Activated naive CD8-positive, alpha-beta T cell treated with anti-CD3 and anti-CD28 coated beads for 36 hours (primary cell): ENCODE results near the gene DNAH7. TPM values are rescaled to one million over a fixed set of nuclear protein-coding genes. Genes with fewer than 3 reads are reported as not detected.

ENCODE experiments used
- DNase-seq: peaks from one replicate; pipeline ENCODE4 v3.0.0; 2021
- H3K27ac Mint-ChIP-seq: one replicate; pipeline ENCODE4 v1.8.0; 2022; ENCODE audit warnings: mild to moderate bottlenecking, moderate library complexity, mixed read lengths
- H3K27me3 Mint-ChIP-seq: one replicate; pipeline ENCODE4 v1.8.0; 2022; ENCODE audit warnings: mild to moderate bottlenecking, mixed read lengths
- H3K36me3 Mint-ChIP-seq: one replicate; pipeline ENCODE4 v1.8.0; 2021; ENCODE audit warnings: mild to moderate bottlenecking, mixed read lengths
- H3K4me1 Mint-ChIP-seq: one replicate; pipeline ENCODE4 v1.8.0; 2021; ENCODE audit warnings: mixed read lengths
- H3K4me3 Mint-ChIP-seq: one replicate; pipeline ENCODE4 v1.8.0; 2022; ENCODE audit warnings: mild to moderate bottlenecking, moderate library complexity, mixed read lengths
- H3K9me3 Mint-ChIP-seq: one replicate; pipeline ENCODE4 v1.8.0; 2022; ENCODE audit warnings: mixed read lengths
- total RNA-seq, 2 experiments: library from RNA; stranded (reverse); gene quantifications; one replicate each; pipeline ENCODE4 v1.2.3, GENCODE V29; 2021

The DNAH7 gene
- total RNA-seq, 2 experiments from 2014 or later, result 0.18 TPM; not detected in 1

DNA sequence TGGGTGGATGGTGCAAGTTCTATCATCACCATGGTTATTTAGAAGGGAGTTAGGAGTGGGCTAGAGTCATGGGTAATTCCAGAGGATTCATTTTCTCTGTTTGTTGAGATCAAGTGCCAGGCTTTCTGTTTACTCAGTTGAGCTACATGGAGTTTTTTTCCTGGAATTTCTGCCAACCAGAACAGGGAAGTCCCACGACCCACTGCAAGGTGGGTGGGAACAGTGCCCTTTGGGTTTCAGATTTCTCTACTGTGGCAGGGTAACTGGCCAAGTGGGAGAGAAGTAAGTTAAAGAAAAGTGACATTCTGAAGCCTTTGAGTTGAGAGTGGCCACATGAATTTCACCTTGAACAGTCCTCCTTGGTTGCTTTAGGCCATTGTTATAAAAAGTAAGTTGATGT, 272.8 kb downstream of the DNAH7 start:
- H3K36me3 Mint-ChIP-seq, result no peaks in the 10 kb centered on the region
- no peaks in the 10 kb centered on the region for H3K27me3 Mint-ChIP-seq
- DNase-seq, result no peak
- no peaks in the 10 kb centered on the region for H3K4me1 Mint-ChIP-seq
- no peak overlapping the region for H3K4me3 Mint-ChIP-seq
- H3K9me3 Mint-ChIP-seq, result peaks cover 5% of the 10 kb centered on the region
- H3K27ac Mint-ChIP-seq, result no peak overlapping the region

DNA sequence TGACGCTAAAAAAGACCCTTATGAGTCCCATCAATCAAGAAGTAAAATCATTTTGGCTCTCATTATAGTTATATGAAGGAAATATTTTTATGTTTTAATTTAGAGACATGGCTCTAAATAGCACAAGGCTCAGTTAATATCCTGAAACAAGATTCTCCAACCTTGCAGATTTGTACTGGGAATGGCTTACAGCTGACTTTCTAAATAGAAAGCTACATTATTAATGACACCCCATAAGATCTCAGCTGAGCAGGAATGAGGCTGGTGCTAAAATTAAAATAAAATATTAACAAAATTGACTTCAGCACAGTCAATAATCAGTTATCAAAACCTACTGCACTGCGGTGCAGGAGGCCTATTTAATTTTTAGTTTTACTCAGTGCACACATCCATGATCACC, 274.8 kb downstream of the DNAH7 start:
- Mint-ChIP-seq H3K36me3 (no peaks in the 10 kb centered on the region), H3K4me3 (no peak overlapping the region), H3K27me3 (no peaks in the 10 kb centered on the region), H3K9me3 (peaks cover 8% of the 10 kb centered on the region), H3K4me1 (no peaks in the 10 kb centered on the region), H3K27ac (no peak overlapping the region)
- no peak for DNase-seq

DNA sequence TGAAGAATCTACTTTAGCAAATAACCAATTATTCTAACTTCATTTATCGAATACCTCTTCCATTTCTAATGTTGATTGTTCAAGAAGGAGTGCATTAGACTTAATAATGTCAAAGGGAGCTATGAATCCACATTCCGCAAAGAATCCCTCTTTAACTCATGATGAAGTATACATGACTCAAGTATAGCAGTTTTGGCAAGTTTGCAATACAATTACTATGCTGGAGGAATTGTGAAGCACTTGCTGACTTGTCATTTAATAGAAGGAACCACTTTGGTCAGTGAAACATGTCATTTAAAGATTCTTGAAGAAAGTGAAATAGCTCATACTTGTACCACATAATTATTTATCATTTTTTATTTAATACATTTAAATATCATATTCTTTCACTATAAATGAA, 286.5 kb downstream of the DNAH7 start:
- H3K4me1 Mint-ChIP-seq, result no peaks in the 10 kb centered on the region
- H3K27ac Mint-ChIP-seq, result no peak overlapping the region
- no peak for DNase-seq
- no peaks in the 10 kb centered on the region for H3K36me3 Mint-ChIP-seq
- no peaks in the 10 kb centered on the region for H3K9me3 Mint-ChIP-seq
- no peak overlapping the region for H3K4me3 Mint-ChIP-seq
- no peaks in the 10 kb centered on the region for H3K27me3 Mint-ChIP-seq

DNA sequence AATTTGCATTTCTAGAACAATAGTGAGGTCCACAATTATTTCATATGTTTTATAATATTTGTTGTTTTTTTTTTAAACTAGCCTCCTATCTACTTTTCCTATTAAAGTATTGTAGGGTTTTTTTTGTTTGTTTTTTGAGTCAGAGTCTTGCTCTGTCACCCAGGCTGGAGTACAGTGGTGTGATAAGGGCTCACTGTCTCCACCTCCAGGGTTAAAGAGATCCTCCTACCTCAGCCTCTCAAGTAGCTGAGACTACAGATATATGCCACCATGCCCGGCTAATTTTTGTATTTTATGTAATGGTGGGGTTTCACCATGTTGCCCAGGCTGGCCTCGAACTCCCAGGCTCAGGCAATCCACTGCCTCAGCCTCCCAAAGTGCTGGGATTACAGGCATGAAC, 289.1 kb downstream of the DNAH7 start:
- H3K27ac Mint-ChIP-seq, result no peak overlapping the region
- DNase-seq, result no peak
- H3K27me3 Mint-ChIP-seq, result no peaks in the 10 kb centered on the region
- H3K36me3 Mint-ChIP-seq, result no peaks in the 10 kb centered on the region
- no peak overlapping the region for H3K4me3 Mint-ChIP-seq
- H3K4me1 Mint-ChIP-seq, result no peaks in the 10 kb centered on the region
- H3K9me3 Mint-ChIP-seq, result no peaks in the 10 kb centered on the region

DNA sequence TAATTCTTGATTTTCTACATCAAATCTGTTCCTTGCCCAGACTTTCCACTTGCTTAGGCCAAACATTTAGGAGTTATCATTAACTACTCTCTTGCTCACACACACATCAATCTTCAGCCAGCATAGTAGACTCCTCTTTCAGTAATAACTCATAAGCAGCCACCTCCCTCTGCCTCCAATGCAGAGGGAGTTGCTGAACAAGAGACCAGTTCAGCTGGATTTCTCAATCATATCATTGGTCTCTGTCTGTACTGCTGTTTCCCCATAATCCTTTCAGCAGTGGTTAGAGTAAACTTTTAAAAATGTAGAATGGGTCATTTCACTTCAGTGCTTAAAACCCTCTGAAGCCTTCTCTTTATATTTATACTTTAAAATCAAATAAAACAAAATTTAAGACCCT, 298.7 kb downstream of the DNAH7 start:
- no peaks in the 10 kb centered on the region for H3K4me1 Mint-ChIP-seq
- H3K4me3 Mint-ChIP-seq, result no peak overlapping the region
- H3K27me3 Mint-ChIP-seq, result no peaks in the 10 kb centered on the region
- no peak overlapping the region for H3K27ac Mint-ChIP-seq
- no peaks in the 10 kb centered on the region for H3K36me3 Mint-ChIP-seq
- H3K9me3 Mint-ChIP-seq, result peaks cover 11% of the 10 kb centered on the region
- DNase-seq, result no peak

DNA sequence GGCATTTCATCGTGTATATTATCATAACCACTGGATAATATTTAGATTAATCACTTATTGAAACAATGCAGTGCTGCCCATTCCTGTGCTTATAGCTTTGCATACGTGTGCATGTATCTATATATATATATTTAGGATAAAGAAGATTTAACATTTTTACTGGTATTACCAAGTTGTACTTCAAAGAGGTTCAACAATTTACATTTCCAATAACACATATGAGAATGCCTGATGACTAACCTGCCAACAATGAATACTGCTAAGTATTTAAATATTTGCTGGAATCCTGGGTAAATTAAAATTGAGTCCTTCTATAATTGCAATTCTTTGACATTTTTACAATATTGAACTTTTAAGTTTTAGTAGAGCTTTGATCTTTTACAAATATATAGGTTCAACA, 300.2 kb downstream of the DNAH7 start:
- peaks cover 21% of the 10 kb centered on the region for H3K9me3 Mint-ChIP-seq
- no peak overlapping the region for H3K4me3 Mint-ChIP-seq
- H3K4me1 Mint-ChIP-seq, result no peaks in the 10 kb centered on the region
- DNase-seq, result no peak
- no peak overlapping the region for H3K27ac Mint-ChIP-seq
- no peaks in the 10 kb centered on the region for H3K27me3 Mint-ChIP-seq
- H3K36me3 Mint-ChIP-seq, result no peaks in the 10 kb centered on the region

DNA sequence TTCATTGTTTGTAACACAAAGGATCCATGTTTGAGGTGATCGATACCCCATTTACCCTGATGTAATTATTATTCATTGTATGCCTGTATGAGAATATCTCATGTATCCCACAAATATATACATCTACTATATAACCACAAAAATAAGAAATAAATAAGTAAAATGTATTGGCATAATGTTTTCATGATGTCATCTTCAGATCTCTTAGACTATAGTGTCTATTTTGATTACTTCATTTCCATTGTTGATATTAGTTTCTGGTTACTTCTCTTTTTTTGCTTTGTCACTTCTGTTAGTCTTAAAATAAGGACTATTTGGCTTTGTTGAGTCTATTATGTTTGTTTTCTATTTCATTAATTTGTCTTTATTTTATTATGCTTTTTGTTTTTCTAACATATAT, 301.9 kb downstream of the DNAH7 start:
- Mint-ChIP-seq H3K36me3 (no peaks in the 10 kb centered on the region), H3K27me3 (no peaks in the 10 kb centered on the region), H3K4me3 (no peak overlapping the region), H3K9me3 (peaks cover 32% of the 10 kb centered on the region), H3K4me1 (no peaks in the 10 kb centered on the region), H3K27ac (no peak overlapping the region)
- no peak for DNase-seq

DNA sequence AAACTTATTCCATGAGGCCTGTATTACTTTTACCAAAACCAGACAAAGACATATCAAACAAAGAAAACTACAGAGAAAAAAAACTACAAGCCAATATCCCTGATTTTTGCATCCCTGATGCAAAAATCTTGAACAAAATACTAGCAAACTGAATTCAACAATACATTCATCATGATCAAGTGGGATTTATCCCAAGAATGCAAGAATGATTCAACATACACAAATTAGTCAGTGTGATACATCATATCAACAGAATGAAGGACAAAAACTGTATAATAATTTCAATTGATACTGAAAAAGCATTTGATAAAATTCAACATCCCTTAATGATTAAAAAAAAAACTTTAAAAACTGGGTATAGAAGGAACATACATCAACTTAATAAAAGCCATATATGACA, 304.8 kb downstream of the DNAH7 start:
- no peaks in the 10 kb centered on the region for H3K27me3 Mint-ChIP-seq
- no peak for DNase-seq
- no peak overlapping the region for H3K27ac Mint-ChIP-seq
- peaks cover 2% of the 10 kb centered on the region for H3K36me3 Mint-ChIP-seq
- H3K4me3 Mint-ChIP-seq, result no peak overlapping the region
- peaks cover 39% of the 10 kb centered on the region for H3K9me3 Mint-ChIP-seq
- no peaks in the 10 kb centered on the region for H3K4me1 Mint-ChIP-seq

DNA sequence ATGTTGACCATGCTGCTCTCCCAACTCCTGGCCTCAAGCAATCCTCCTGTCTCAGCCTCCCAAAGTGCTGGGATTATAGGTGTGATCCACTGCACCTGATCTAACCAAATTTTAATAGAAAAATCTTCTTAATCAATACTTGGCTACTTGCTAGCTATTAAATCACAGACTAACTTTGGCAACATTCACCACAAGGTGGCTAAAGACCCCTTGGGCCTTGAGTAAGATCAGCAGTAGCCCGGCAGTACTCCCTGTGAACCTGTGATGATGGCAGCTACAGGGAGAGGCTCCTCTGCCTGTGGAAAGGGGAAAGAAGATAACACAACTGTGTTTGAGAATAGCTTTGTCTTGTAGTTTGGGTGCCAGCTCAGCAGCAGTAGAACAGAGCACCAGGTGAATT, 308.8 kb downstream of the DNAH7 start:
- Mint-ChIP-seq H3K27me3 (no peaks in the 10 kb centered on the region), H3K27ac (no peak overlapping the region), H3K9me3 (peaks cover 28% of the 10 kb centered on the region), H3K4me1 (no peaks in the 10 kb centered on the region), H3K36me3 (peaks cover 5% of the 10 kb centered on the region), H3K4me3 (no peak overlapping the region)
- no peak for DNase-seq

DNA sequence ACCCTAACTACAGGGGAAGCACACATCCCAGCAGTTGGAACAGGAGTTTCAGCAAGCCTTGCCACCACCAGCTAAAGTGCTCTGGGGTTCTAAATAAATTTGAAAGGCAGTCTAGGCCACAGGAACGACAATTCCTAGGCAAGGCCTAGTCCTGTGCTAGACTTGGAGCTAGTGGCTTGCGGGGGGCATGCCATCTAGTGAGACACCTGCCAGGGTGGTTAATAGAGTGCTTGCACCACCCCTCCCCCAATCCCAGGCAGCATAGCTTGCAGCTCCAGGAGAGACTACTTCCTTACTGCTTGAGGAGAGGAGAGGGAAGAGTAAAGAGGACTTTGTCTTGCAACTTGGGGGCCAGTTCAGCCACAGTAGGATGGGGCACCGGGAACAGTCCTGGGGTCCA, 309.8 kb downstream of the DNAH7 start:
- Mint-ChIP-seq H3K27ac (no peak overlapping the region), H3K9me3 (peaks cover 22% of the 10 kb centered on the region), H3K4me1 (no peaks in the 10 kb centered on the region), H3K36me3 (peaks cover 5% of the 10 kb centered on the region), H3K4me3 (no peak overlapping the region), H3K27me3 (no peaks in the 10 kb centered on the region)
- no peak for DNase-seq

DNA sequence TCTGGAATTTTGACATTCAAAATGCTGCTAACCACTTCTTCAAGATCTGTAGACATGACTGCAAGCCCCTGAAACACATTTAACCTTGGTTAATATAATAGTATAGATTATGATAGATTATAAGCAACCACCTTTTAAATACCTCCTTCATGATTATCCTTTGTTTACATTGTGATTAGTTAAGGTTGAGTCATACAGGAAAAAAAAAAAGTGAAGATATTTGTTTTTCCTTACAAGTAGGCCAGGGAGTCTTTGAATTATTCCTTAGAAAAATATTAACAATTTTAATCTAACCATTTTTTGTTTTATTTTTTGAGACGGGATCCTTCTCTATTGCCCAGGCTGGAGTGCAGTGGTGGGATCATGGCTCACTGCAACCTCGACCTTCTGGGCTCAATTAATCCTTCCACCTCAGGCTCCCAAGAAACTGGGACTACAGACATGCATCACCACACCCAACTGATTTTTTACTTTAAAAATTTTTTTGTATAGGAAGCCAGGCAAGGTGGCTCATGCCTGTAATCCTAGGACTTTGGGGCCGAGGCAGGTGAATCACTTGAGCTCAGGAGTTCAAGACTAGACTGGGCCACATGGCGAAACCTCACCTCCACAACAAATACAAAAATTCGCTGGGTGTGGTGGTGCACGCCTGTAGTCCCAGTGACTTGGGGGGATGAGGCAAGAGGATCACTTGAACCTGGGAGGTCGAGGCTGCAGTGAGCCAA, 312.3 kb downstream of the DNAH7 start:
- Mint-ChIP-seq H3K9me3 (peaks cover 8% of the 10 kb centered on the region), H3K4me1 (no peaks in the 10 kb centered on the region), H3K4me3 (no peak overlapping the region), H3K27ac (no peak overlapping the region), H3K27me3 (no peaks in the 10 kb centered on the region), H3K36me3 (peaks cover 9% of the 10 kb centered on the region)
- DNase-seq, result no peak

DNA sequence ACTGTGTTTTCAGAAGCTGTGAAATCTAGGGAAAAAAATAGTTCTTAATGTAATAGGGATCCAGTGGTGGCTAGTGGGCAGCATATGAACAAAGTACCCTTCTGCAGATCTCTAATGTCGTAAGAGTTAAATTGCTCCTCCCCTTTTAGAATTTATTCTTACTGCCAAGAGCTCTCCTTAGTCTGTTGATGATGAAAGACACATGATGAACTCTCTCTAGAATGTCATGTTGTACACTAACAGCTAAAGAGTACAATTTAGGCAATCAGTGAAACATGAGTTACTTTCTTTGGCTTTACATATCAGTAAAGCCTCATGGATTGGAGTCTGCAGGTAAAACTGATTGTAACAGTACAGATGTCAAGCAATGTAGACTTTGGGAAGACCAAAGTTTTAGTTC, 327.4 kb downstream of the DNAH7 start:
- Mint-ChIP-seq H3K9me3 (peaks cover 4% of the 10 kb centered on the region), H3K27ac (no peak overlapping the region), H3K4me3 (no peak overlapping the region), H3K4me1 (no peaks in the 10 kb centered on the region), H3K36me3 (peaks cover 37% of the 10 kb centered on the region), H3K27me3 (no peaks in the 10 kb centered on the region)
- no peak for DNase-seq

DNA sequence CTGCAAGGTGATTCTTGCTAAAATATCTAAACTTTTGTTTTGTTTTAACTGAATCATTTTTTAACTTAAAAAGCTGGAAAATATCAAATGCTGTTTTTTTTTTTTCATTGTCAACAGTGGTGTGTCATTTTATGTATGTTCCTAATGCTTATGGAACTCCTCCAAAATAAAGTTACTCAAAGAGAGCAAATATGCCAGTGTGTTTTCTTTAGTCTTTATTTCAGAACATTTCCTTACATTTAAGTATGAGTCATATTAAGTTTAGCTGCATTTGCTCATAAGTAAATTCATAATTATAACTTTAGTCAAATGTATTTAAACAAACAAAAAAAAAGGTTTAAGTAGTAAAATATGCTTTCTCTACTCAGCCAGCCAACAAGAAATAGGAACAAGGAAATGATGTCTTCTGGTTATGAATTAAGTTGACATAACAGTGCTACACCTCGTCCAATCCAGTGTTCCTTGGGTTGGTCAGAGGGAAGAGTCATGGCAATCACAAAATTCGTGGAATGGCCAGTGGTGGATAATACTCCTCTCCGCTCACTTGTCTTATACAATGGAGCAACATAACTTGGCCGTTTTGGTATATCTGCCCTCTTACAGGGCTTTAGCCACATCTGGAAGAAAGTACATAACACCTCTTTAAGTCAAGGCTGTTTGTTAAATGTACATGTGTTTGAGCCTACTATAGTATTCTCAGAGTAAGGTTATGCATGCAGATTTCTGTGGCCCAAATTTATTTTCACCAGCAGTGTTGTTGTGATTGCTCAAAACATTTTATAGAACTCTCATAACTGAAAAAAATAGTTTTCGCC, 330.9 kb downstream of the DNAH7 start:
- no peaks in the 10 kb centered on the region for H3K9me3 Mint-ChIP-seq
- H3K27ac Mint-ChIP-seq, result no peak overlapping the region
- no peaks in the 10 kb centered on the region for H3K4me1 Mint-ChIP-seq

DNA sequence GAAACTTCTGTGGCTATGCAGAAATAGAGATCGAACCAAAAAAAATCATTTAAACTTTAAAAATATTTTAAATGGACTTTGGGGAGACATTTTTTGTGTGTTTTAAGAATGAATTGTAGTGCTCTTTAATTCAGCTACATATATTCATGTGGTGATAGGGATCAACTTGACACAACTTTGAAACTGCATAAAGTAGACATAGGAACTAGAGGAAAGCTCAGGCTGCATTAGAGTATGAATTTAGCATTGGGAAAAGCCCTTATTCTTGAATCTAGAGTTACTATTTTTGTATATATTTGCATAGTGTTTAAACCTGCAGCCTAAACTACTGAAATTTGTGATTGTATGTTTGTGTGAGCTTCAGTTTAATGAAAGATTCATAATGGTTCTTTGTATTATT, 333.3 kb downstream of the DNAH7 start:
- no peaks in the 10 kb centered on the region for H3K9me3 Mint-ChIP-seq

More for the DNA sequence above, 330.9 kb downstream of the DNAH7 start:
- Mint-ChIP-seq H3K36me3 (peaks cover 35% of the 10 kb centered on the region), H3K27me3 (no peaks in the 10 kb centered on the region), H3K4me3 (no peak overlapping the region)
- DNase-seq, result no peak

DNA sequence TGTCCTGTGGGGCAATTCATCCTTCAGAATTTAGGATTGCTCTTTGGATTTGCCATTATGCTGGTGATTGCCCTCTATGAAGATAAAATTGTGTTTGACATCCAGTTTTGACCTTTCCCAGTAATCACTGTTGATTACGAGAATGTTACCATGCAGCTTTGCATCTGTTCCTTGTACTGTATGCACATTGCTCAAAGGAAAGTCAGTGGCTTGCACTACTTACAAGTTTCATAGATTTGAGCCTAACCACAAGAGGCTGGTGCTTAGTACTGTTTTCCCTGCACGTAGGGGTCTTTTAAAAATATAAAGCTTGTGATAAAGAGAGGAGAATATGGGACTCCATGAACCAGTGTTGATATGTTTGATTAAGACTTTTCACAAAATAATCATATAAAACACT, 333.7 kb downstream of the DNAH7 start:
- H3K4me1 Mint-ChIP-seq, result peaks cover 1% of the 10 kb centered on the region
- H3K27me3 Mint-ChIP-seq, result no peaks in the 10 kb centered on the region
- no peaks in the 10 kb centered on the region for H3K9me3 Mint-ChIP-seq
- H3K4me3 Mint-ChIP-seq, result no peak overlapping the region
- H3K36me3 Mint-ChIP-seq, result peaks cover 40% of the 10 kb centered on the region
- DNase-seq, result no peak
- H3K27ac Mint-ChIP-seq, result no peak overlapping the region

More for the DNA sequence above, 333.3 kb downstream of the DNAH7 start:
- DNase-seq, result no peak
- Mint-ChIP-seq H3K4me3 (no peak overlapping the region), H3K27ac (no peak overlapping the region), H3K27me3 (no peaks in the 10 kb centered on the region), H3K36me3 (peaks cover 39% of the 10 kb centered on the region), H3K4me1 (peaks cover 1% of the 10 kb centered on the region)

DNA sequence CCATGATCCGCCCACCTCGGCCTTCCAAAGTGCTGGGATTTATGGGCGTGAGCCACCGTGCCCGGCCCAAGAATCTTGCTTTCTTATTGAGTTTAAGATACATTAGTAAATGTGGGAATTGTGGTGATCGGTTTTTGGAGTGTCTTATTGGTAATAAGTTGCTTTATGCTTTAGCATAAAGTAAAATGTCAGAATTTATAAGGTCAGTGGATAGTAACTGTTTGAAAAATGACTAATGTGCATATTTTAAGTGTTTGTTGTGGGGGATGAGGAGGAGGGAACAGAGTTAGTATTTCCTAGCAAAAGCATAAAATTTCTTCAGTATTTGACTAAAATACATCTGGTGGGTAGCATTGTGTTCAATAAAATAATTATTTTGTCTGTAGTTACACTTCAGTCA, 334.2 kb downstream of the DNAH7 start:
- no peak overlapping the region for H3K4me3 Mint-ChIP-seq
- no peaks in the 10 kb centered on the region for H3K27me3 Mint-ChIP-seq
- peaks cover 39% of the 10 kb centered on the region for H3K36me3 Mint-ChIP-seq
- DNase-seq, result no peak
- peaks cover 1% of the 10 kb centered on the region for H3K4me1 Mint-ChIP-seq
- H3K9me3 Mint-ChIP-seq, result no peaks in the 10 kb centered on the region
- no peak overlapping the region for H3K27ac Mint-ChIP-seq
